Liver (tissue), 9 donors: ENCODE measurements around the gene ZNF219. TPM values are rescaled to one million over a fixed set of nuclear protein-coding genes. Genes with fewer than 3 reads are reported as not detected.
A peak's percentile ranks its signal among the peaks of the same experiment; 100 is the strongest.

ENCODE experiments used
- DNase-seq: peaks from one replicate; pipeline ENCODE4 v3.0.0-alpha.2; 2017; ENCODE audit warnings: low spot score
- H3K27ac ChIP-seq, 2 donors: one replicate each; pipeline ENCODE4 v1.7.0; 2013; ENCODE audit warnings: inconsistent platforms in 2 of 2, low read length in 2 of 2, control low read depth in 1 of 2, low read depth in 1 of 2, mild to moderate bottlenecking in 1 of 2
- H3K27me3 ChIP-seq, 4 donors: one replicate each; pipeline versions ENCODE4 v1.6.1 to v1.7.0; 2013; ENCODE audit warnings: low read length in 3 of 4, inconsistent platforms in 1 of 4, mild to moderate bottlenecking in 1 of 4, moderate library complexity in 1 of 4; ENCODE audit not compliant: control insufficient read depth in 4 of 4, insufficient read depth in 4 of 4
- H3K36me3 ChIP-seq, 4 donors: one replicate each; pipeline versions ENCODE4 v1.6.1 to v1.7.0; 2013; ENCODE audit warnings: low read length in 3 of 4, mild to moderate bottlenecking in 3 of 4, low read depth in 1 of 4, moderate library complexity in 1 of 4; ENCODE audit not compliant: control insufficient read depth in 4 of 4, insufficient read depth in 3 of 4
- H3K4me1 ChIP-seq, 4 donors: one replicate each; pipeline versions ENCODE4 v1.6.1 to v1.7.0; 2013; ENCODE audit warnings: low read length in 3 of 4, mild to moderate bottlenecking in 3 of 4, moderate library complexity in 1 of 4; ENCODE audit not compliant: control insufficient read depth in 4 of 4, insufficient read depth in 4 of 4
- H3K4me3 ChIP-seq, 3 donors: one replicate each; pipeline versions ENCODE4 v1.6.1 to v1.7.0; 2013; ENCODE audit warnings: low read length in 3 of 3, control low read depth in 1 of 3, low read depth in 1 of 3, mild to moderate bottlenecking in 1 of 3
- H3K9ac ChIP-seq, 2 donors: one replicate each; pipeline ENCODE4 v1.7.0; 2013; ENCODE audit warnings: low read length in 2 of 2, mild to moderate bottlenecking in 2 of 2, moderate library complexity in 2 of 2, control low read depth in 1 of 2, low read depth in 1 of 2
- H3K9me3 ChIP-seq, 4 donors: one replicate each; pipeline versions ENCODE4 v1.6.1 to v1.7.0; 2013; ENCODE audit warnings: low read length in 3 of 4; ENCODE audit not compliant: control insufficient read depth in 4 of 4
- CTCF ChIP-seq: fragments of 150-350 bp; IDR thresholded peaks from 2 replicates; pipeline ENCODE4 v1.5.1; 2017; ENCODE audit warnings: improper control_type of control experiment, low read depth, low read length; ENCODE audit not compliant: missing input control
- EGR1 ChIP-seq, 2 donors: IDR thresholded peaks; 2 replicates each; pipeline ENCODE4 v1.6.1; 2016 to 2018; ENCODE audit warnings: antibody characterized with exemption in 2 of 2, low read depth in 2 of 2
- FOXA2 ChIP-seq: IDR thresholded peaks from 2 replicates; pipeline ENCODE4 v1.6.1; 2016; ENCODE audit warnings: antibody characterized with exemption
- GABPA ChIP-seq, 2 donors: IDR thresholded peaks in 1 of 2; conservative IDR thresholded peaks in 1 of 2; 2 replicates each; pipeline ENCODE4 v1.6.1; 2016; ENCODE audit warnings: antibody characterized with exemption in 2 of 2, mild to moderate bottlenecking in 1 of 2, moderate library complexity in 1 of 2
- HNF4A ChIP-seq, 2 donors: conservative IDR thresholded peaks; 2 replicates each; pipeline ENCODE4 v1.6.1; 2016; ENCODE audit warnings: antibody characterized with exemption in 2 of 2, mild to moderate bottlenecking in 2 of 2
- JUND ChIP-seq, 2 donors: IDR thresholded peaks; 2 replicates each; pipeline ENCODE4 v1.6.1; 2016; ENCODE audit warnings: antibody characterized with exemption in 2 of 2
- NR2F2 ChIP-seq: IDR thresholded peaks from 2 replicates; pipeline ENCODE4 v1.6.1; 2016; ENCODE audit warnings: antibody characterized with exemption
- RAD21 ChIP-seq, 2 donors: IDR thresholded peaks; 2 replicates each; pipeline ENCODE4 v1.6.1; 2016; ENCODE audit warnings: antibody characterized with exemption in 2 of 2, mild to moderate bottlenecking in 2 of 2
- RXRA ChIP-seq, 2 donors: IDR thresholded peaks; 2 replicates each; pipeline ENCODE4 v1.6.1; 2017 to 2018; ENCODE audit warnings: antibody characterized with exemption in 2 of 2, mild to moderate bottlenecking in 1 of 2
- SP1 ChIP-seq: IDR thresholded peaks from 2 replicates; pipeline ENCODE4 v1.6.1; 2018; ENCODE audit warnings: antibody characterized with exemption, mild to moderate bottlenecking
- YY1 ChIP-seq: IDR thresholded peaks from 2 replicates; pipeline ENCODE4 v1.6.1; 2016; ENCODE audit warnings: antibody characterized with exemption, mild to moderate bottlenecking
- WGBS: extraction: QIAGEN DNeasy Blood & Tissue Kit; methylation state at CpG from one replicate; pipeline ENCODE4 v1.1.7; 2013; 5-methylcytosine and 5-hydroxymethylcytosine counted together
- polyA plus RNA-seq, 2 donors: library from polyadenylated mRNA; stranded (reverse) in 1 of 2; unstranded in 1 of 2; fragments of 200-250 nt in 1 of 2; fragments of >200 nt in 1 of 2; fragmentation: Nextera tagmentation in 1 of 2; extraction: Ambion mirVana in 1 of 2; gene quantifications; one replicate each; pipeline versions ENCODE4 v1.2.1 to v1.2.3, GENCODE V29; 2013 to 2015
- total RNA-seq, 2 donors: library from RNA; depleted of rRNA; stranded (reverse); fragments of >200 nt; gene quantifications; one replicate each; pipeline ENCODE4 v1.2.3, GENCODE V29; 2014
- TF ChIP-seq, protein P1 (sequence below): IDR thresholded peaks from 2 replicates; pipeline ENCODE4 v1.6.1; 2016; ENCODE audit warnings: antibody characterized with exemption, mild to moderate bottlenecking
- TF ChIP-seq, protein P2 (sequence below): IDR thresholded peaks from 2 replicates; pipeline ENCODE4 v1.6.1; 2016; ENCODE audit warnings: antibody characterized with exemption
- donor health status: healthy.
- donor health status: healthy.
- donor health status: healthy.
- donor health status: healthy.
- donor health status: healthy.

The ZNF219 gene
- total and polyA plus RNA-seq, 4 donors, result 1.3 to 10.5 (median 5.5) TPM

GRCh38 chr14:21057803-21058675 is 40.4 kb downstream of the ZNF219 start, which contains the start of gene RNASE8:
TSS of gene RNASE8 (plus strand) at chr14:21057822. CDS start at chr14:21057893, 71 bp downstream.
- Histone ChIP-seq H3K4me1 (peaks cover 14 to 61% (median 51%) of the 10 kb centered on the region in 4 donors), H3K27me3 (no peaks in the 10 kb centered on the region), H3K36me3 (no peaks in the 10 kb centered on the region), H3K9ac (no peak within 1 kb of the TSS), H3K27ac (peak within 1 kb of the TSS; percentile 1 to 6), H3K4me3 (no peak within 1 kb of the TSS), H3K9me3 (no peaks in the 10 kb centered on the region)
- DNase-seq, result no peak
- WGBS, result 87% methylated on average over 8 of the region's 8 CpGs
- TF ChIP-seq, protein P1, sequence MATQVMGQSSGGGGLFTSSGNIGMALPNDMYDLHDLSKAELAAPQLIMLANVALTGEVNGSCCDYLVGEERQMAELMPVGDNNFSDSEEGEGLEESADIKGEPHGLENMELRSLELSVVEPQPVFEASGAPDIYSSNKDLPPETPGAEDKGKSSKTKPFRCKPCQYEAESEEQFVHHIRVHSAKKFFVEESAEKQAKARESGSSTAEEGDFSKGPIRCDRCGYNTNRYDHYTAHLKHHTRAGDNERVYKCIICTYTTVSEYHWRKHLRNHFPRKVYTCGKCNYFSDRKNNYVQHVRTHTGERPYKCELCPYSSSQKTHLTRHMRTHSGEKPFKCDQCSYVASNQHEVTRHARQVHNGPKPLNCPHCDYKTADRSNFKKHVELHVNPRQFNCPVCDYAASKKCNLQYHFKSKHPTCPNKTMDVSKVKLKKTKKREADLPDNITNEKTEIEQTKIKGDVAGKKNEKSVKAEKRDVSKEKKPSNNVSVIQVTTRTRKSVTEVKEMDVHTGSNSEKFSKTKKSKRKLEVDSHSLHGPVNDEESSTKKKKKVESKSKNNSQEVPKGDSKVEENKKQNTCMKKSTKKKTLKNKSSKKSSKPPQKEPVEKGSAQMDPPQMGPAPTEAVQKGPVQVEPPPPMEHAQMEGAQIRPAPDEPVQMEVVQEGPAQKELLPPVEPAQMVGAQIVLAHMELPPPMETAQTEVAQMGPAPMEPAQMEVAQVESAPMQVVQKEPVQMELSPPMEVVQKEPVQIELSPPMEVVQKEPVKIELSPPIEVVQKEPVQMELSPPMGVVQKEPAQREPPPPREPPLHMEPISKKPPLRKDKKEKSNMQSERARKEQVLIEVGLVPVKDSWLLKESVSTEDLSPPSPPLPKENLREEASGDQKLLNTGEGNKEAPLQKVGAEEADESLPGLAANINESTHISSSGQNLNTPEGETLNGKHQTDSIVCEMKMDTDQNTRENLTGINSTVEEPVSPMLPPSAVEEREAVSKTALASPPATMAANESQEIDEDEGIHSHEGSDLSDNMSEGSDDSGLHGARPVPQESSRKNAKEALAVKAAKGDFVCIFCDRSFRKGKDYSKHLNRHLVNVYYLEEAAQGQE, result no peak
- TF ChIP-seq RAD21 (IDR thresholded peaks at IDR 0.05), result peak in 1 of 2 donors; percentile 39

GRCh38 chr14:21056520-21057163 is 41.8 kb downstream of the ZNF219 start:
- H3K9ac ChIP-seq, result no peak overlapping the region
- H3K27ac ChIP-seq, result peak overlapping the region; percentile 1 to 6
- TF ChIP-seq FOXA2 (no peak), CTCF (no peak), SP1 (no peak), RAD21 (IDR thresholded peaks at IDR 0.05) (no peak), JUND (IDR thresholded peaks at IDR 0.05) (no peak)
- DNase-seq, result no peak
- no peak overlapping the region for H3K4me3 ChIP-seq
- H3K36me3 ChIP-seq, result no peaks in the 10 kb centered on the region
- no peaks in the 10 kb centered on the region for H3K9me3 ChIP-seq
- H3K4me1 ChIP-seq, result peaks cover 15 to 62% (median 50%) of the 10 kb centered on the region in 4 donors
- no peaks in the 10 kb centered on the region for H3K27me3 ChIP-seq
- 71% methylated on average over 10 of the region's 10 CpGs for WGBS

- DNase-seq, result peak; percentile 44
- TF ChIP-seq, protein P2, sequence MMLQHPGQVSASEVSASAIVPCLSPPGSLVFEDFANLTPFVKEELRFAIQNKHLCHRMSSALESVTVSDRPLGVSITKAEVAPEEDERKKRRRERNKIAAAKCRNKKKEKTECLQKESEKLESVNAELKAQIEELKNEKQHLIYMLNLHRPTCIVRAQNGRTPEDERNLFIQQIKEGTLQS, result peak; percentile 71
- peak; percentile 87 to 94 for TF ChIP-seq HNF4A (conservative IDR thresholded peaks at IDR 0.05)
- peak; percentile 88 to 96 for TF ChIP-seq RXRA (IDR thresholded peaks at IDR 0.05)
- TF ChIP-seq, protein P1, result peak; percentile 62
- no peak for TF ChIP-seq NR2F2
- peak; percentile 93 for TF ChIP-seq YY1
- peak; percentile 55 to 68 for TF ChIP-seq RAD21 (IDR thresholded peaks at IDR 0.05)
- TF ChIP-seq EGR1 (IDR thresholded peaks at IDR 0.05; ENCODE audit: low read depth in 2 of 2), result peak; percentile 64 to 94
- TF ChIP-seq GABPA (IDR thresholded peaks at IDR 0.05 in 1 of 2, conservative IDR thresholded peaks at IDR 0.05 in 1 of 2), result peak in 1 of 2 donors; percentile 74
Observed at GRCh38 chr14:21055432-21056117, 42.9 kb downstream of the ZNF219 start.

More at GRCh38 chr14:21055432-21056117, 42.9 kb downstream of the ZNF219 start:
- Histone ChIP-seq H3K9me3 (no peaks in the 10 kb centered on the region), H3K36me3 (no peaks in the 10 kb centered on the region), H3K27ac (peak overlapping the region; percentile 72 to 84), H3K4me1 (peaks cover 15 to 56% (median 44%) of the 10 kb centered on the region in 4 donors), H3K27me3 (no peaks in the 10 kb centered on the region), H3K9ac (peak overlapping the region in 1 of 2 donors; percentile 25), H3K4me3 (peak overlapping the region in 2 of 3 donors; percentile 10 to 24)
- WGBS, result 25% methylated on average over 5 of the region's 5 CpGs
